Prostate gland (tissue), 2 donors: ENCODE results near the gene NLGN2. TPM values are rescaled to one million over a fixed set of nuclear protein-coding genes. Genes with fewer than 3 reads are reported as not detected.

Experiments used
- DNase-seq: peaks from one replicate; pipeline ENCODE4 v3.0.0-alpha.2; 2019; ENCODE audit warnings: low spot score
- H3K27ac ChIP-seq, 2 donors: fragments of 200-600 bp; sonication (generic); 2 replicates each; pipeline ENCODE4 v1.5.1; 2017 to 2019
- H3K27me3 ChIP-seq: fragments of 200-600 bp; sonication (generic); replicated peaks from 2 replicates; pipeline ENCODE4 v1.5.1; 2019; ENCODE audit not compliant: insufficient read depth
- H3K36me3 ChIP-seq, 2 donors: fragments of 200-600 bp; sonication (generic); 1 replicate in 1 of 2; 2 replicates in 1 of 2; pipeline versions ENCODE4 v1.5.1 to v1.8.1; 2017 to 2019
- H3K4me1 ChIP-seq: fragments of 200-600 bp; sonication (generic); replicated peaks from 2 replicates; pipeline ENCODE4 v1.5.1; 2019
- H3K4me3 ChIP-seq, 2 donors: fragments of 200-600 bp; sonication (generic); 2 replicates each; pipeline ENCODE4 v1.5.1; 2017 to 2019
- H3K9me3 ChIP-seq: fragments of 200-600 bp; sonication (generic); 2 replicates; pipeline ENCODE4 v1.5.1; 2017
- POLR2A ChIP-seq: fragments of 450-650 bp; IDR thresholded peaks from one replicate; pipeline ENCODE4 v1.6.1; 2016; ENCODE audit warnings: antibody characterized with exemption, mild to moderate bottlenecking
- POLR2AphosphoS5 ChIP-seq: sonication (generic); formaldehyde crosslinking; IDR thresholded peaks from one replicate; pipeline ENCODE4 v1.6.1; 2017; ENCODE audit warnings: antibody characterized with exemption
- WGBS: methylation state at CpG from one replicate; pipeline ENCODE4 v1.1.5; 2018; 5-methylcytosine and 5-hydroxymethylcytosine counted together
- intact Hi-C: fragments of 100-400 bp; cut with DNase I; formaldehyde crosslinking; loops from one replicate; pipeline ENCODE4 v1.14.2; 2022
- total RNA-seq, 2 donors: library from RNA; depleted of rRNA; stranded (reverse); fragments of >200 nt; gene quantifications; one replicate each; pipeline ENCODE4 v1.1.0, GENCODE V29; 2016
- TF ChIP-seq, protein P1 (sequence below), 4 experiments: fragments of 200-600 bp in 2 of 4; fragments of 450-650 bp in 2 of 4; sonication (generic) in 2 of 4; IDR thresholded peaks; 1 replicate in 3 of 4; 2 replicates in 1 of 4; pipeline ENCODE4 v1.5.1; 2016 to 2019; ENCODE audit warnings: antibody characterized with exemption in 4 of 4, mild to moderate bottlenecking in 2 of 4, moderate library complexity in 2 of 4

Gene NLGN2
- total RNA-seq, 2 donors from 2014 or later, result 8.6 to 16.2 TPM

DNA sequence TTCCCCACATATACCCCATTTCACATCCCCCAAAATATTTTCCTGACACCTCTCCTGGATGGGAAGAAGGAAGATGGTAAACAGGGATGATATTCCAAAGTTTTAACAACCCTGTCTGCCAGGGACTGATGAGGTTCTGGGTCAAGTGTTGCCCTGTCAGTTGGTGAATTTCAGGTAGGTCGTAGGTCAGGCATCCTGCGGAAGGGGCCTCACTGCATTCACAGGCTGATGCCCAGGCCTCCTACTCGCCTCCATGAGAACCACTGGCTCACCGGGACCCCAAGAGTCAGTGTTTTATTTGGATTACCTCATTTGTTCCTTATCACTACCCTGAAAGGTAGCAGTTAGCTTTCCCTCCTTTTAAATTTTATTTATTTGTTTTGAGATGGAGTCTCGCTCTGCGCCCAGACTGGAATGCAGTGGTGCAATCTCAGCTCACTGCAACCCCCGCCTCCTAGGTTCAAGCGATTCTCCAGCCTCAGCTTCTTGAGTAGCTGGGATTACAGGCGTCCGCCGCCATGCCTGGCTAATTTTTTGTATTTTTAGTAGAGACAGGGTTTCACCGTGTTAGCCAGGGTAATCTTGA, 61.3 kb downstream of the NLGN2 start:
- intact Hi-C loops, result no loop called here
- no peak for DNase-seq
- H3K27me3 ChIP-seq, result no peaks in the 10 kb centered on the region
- TF ChIP-seq, protein P1, sequence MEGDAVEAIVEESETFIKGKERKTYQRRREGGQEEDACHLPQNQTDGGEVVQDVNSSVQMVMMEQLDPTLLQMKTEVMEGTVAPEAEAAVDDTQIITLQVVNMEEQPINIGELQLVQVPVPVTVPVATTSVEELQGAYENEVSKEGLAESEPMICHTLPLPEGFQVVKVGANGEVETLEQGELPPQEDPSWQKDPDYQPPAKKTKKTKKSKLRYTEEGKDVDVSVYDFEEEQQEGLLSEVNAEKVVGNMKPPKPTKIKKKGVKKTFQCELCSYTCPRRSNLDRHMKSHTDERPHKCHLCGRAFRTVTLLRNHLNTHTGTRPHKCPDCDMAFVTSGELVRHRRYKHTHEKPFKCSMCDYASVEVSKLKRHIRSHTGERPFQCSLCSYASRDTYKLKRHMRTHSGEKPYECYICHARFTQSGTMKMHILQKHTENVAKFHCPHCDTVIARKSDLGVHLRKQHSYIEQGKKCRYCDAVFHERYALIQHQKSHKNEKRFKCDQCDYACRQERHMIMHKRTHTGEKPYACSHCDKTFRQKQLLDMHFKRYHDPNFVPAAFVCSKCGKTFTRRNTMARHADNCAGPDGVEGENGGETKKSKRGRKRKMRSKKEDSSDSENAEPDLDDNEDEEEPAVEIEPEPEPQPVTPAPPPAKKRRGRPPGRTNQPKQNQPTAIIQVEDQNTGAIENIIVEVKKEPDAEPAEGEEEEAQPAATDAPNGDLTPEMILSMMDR (IDR thresholded peaks at IDR 0.05), result no peak
- TF ChIP-seq POLR2A (no peak), POLR2AphosphoS5 (peak; percentile 37)
- 45% methylated on average over 12 of the region's 12 CpGs for WGBS
- H3K36me3 ChIP-seq, result peaks cover 0 to 4% of the 10 kb centered on the region in 2 donors
- no peaks in the 10 kb centered on the region for H3K4me1 ChIP-seq
- H3K4me3 ChIP-seq, result no peak overlapping the region
- H3K9me3 ChIP-seq, result no peaks in the 10 kb centered on the region
- H3K27ac ChIP-seq, result peak overlapping the region; percentile 33 to 46

Other genes starting within 250 kb of the NLGN2 start
- 1 to 10 TPM in 1 of 2 donors, under 1 TPM in 1; 0.50 to 9.4 TPM for gene ASGR1, start 228.5 kb upstream of the NLGN2 start, total RNA-seq
- 10 to 100 TPM in 1 of 2 donors, 1 to 10 TPM in 1; 9.3 to 31.6 TPM for gene DLG4, start 188.0 kb upstream of the NLGN2 start, total RNA-seq
- gene ACADVL, start 187.9 kb upstream of the NLGN2 start, total RNA-seq, result 100 to 1,000 TPM; 589 to 593 TPM
- 100 to 1,000 TPM in 1 of 2 donors, 10 to 100 TPM in 1; 52.3 to 116 TPM for gene DVL2, start 173.3 kb upstream of the NLGN2 start, total RNA-seq
- 10 to 100 TPM; 41.2 to 92.5 TPM for gene PHF23, start 168.4 kb upstream of the NLGN2 start, total RNA-seq
- 100 to 1,000 TPM; 493 to 527 TPM for gene GABARAP, start 165.4 kb upstream of the NLGN2 start, total RNA-seq
- 100 to 1,000 TPM in 1 of 2 donors, 10 to 100 TPM in 1; 61.2 to 107 TPM for gene CTDNEP1, start 156.1 kb upstream of the NLGN2 start, total RNA-seq
- gene ELP5, start 155.6 kb upstream of the NLGN2 start, total RNA-seq, result 10 to 100 TPM; 50.1 to 65.2 TPM
- gene CLDN7, start 145.4 kb upstream of the NLGN2 start, total RNA-seq, result 10 to 100 TPM; 42.0 to 45.8 TPM
- gene SLC2A4, start 126.1 kb upstream of the NLGN2 start, total RNA-seq, result 10 to 100 TPM; 13.8 to 27.4 TPM
- 10 to 100 TPM in 1 of 2 donors, under 1 TPM in 1; 0.64 to 49.1 TPM for gene YBX2, start 113.2 kb upstream of the NLGN2 start, total RNA-seq
- 100 to 1,000 TPM; 172 to 195 TPM for gene EIF5A, start 100.2 kb upstream of the NLGN2 start, total RNA-seq
- gene GPS2, start 92.5 kb upstream of the NLGN2 start, total RNA-seq, result 100 to 1,000 TPM in 1 of 2 donors, 10 to 100 TPM in 1; 88.4 to 140 TPM
- gene NEURL4, start 78.5 kb upstream of the NLGN2 start, total RNA-seq, result 10 to 100 TPM; 15.7 to 36.0 TPM
- gene ACAP1, start 71.3 kb upstream of the NLGN2 start, total RNA-seq, result 1 to 10 TPM; 2.5 to 6.5 TPM
- gene KCTD11, start 55.7 kb upstream of the NLGN2 start, total RNA-seq, result 10 to 100 TPM in 1 of 2 donors, 1 to 10 TPM in 1; 8.9 to 15.2 TPM
- gene TMEM95, start 52.7 kb upstream of the NLGN2 start, total RNA-seq, result not detected
- gene TNK1, start 26.8 kb upstream of the NLGN2 start, total RNA-seq, result 10 to 100 TPM in 1 of 2 donors, 1 to 10 TPM in 1; 9.9 to 28.4 TPM
- gene PLSCR3, start 13.3 kb upstream of the NLGN2 start, total RNA-seq, result 10 to 100 TPM; 25.8 to 26.4 TPM
- gene TMEM256, start 3.7 kb upstream of the NLGN2 start, total RNA-seq, result 100 to 1,000 TPM in 1 of 2 donors, 10 to 100 TPM in 1; 63.0 to 192 TPM
- 1 to 10 TPM in 1 of 2 donors, not detected in 1; 3.6 TPM for gene SPEM1, start 12.5 kb downstream of the NLGN2 start, total RNA-seq
- gene SPEM2, start 17.8 kb downstream of the NLGN2 start, total RNA-seq, result 1 to 10 TPM in 1 of 2 donors, not detected in 1; 5.3 TPM
- under 1 TPM; 0.09 to 0.11 TPM for gene SPEM3, start 21.0 kb downstream of the NLGN2 start, total RNA-seq
- 10 to 100 TPM in 1 of 2 donors, 1 to 10 TPM in 1; 9.9 to 10.3 TPM for gene TMEM102, start 27.6 kb downstream of the NLGN2 start, total RNA-seq
- 1 to 10 TPM; 1.2 to 4.2 TPM for gene FGF11, start 31.7 kb downstream of the NLGN2 start, total RNA-seq
- 10 to 100 TPM in 1 of 2 donors, 1 to 10 TPM in 1; 6.9 to 10.4 TPM for gene CHRNB1, start 37.2 kb downstream of the NLGN2 start, total RNA-seq
- 10 to 100 TPM; 60.5 to 69.4 TPM for gene ZBTB4, start 71.8 kb downstream of the NLGN2 start, total RNA-seq
- gene SLC35G6, start 73.6 kb downstream of the NLGN2 start, total RNA-seq, result not detected
- gene POLR2A, start 76.5 kb downstream of the NLGN2 start, total RNA-seq, result 100 to 1,000 TPM in 1 of 2 donors, 10 to 100 TPM in 1; 79.7 to 217 TPM
- gene TNFSF12, start 141.2 kb downstream of the NLGN2 start, total RNA-seq, result 10 to 100 TPM; 29.9 to 47.9 TPM
- 10 to 100 TPM; 20.4 to 21.1 TPM for gene TNFSF13, start 150.9 kb downstream of the NLGN2 start, total RNA-seq
- 10 to 100 TPM; 39.6 to 65.7 TPM for gene SENP3, start 154.1 kb downstream of the NLGN2 start, total RNA-seq
- gene CD68, start 171.8 kb downstream of the NLGN2 start, total RNA-seq, result 10 to 100 TPM; 12.3 to 17.3 TPM
- 100 to 1,000 TPM; 101 to 239 TPM for gene MPDU1, start 176.0 kb downstream of the NLGN2 start, total RNA-seq
- gene SOX15, start 182.2 kb downstream of the NLGN2 start, total RNA-seq, result 10 to 100 TPM in 1 of 2 donors, 1 to 10 TPM in 1; 6.3 to 15.0 TPM
- gene FXR2, start 207.1 kb downstream of the NLGN2 start, total RNA-seq, result 10 to 100 TPM; 27.1 to 51.4 TPM
- gene SAT2, start 220.0 kb downstream of the NLGN2 start, total RNA-seq, result 100 to 1,000 TPM in 1 of 2 donors, 10 to 100 TPM in 1; 83.3 to 139 TPM
- gene SHBG, start 222.3 kb downstream of the NLGN2 start, total RNA-seq, result 1 to 10 TPM in 1 of 2 donors, not detected in 1; 2.1 TPM
- gene ATP1B2, start 243.1 kb downstream of the NLGN2 start, total RNA-seq, result 10 to 100 TPM in 1 of 2 donors, under 1 TPM in 1; 0.82 to 11.7 TPM